Kidney epithelial cell (primary cell): ENCODE results near the gene DNAI2. TPM values are rescaled to one million over a fixed set of nuclear protein-coding genes. Genes with fewer than 3 reads are reported as not detected.

Source experiments
- DNase-seq: peaks from one replicate; pipeline ENCODE4 v3.0.0-alpha.2; 2010; ENCODE audit warnings: low read depth
- H3K27me3 ChIP-seq: 2 replicates; pipeline ENCODE4 v1.6.0; 2011; ENCODE audit warnings: low read length; ENCODE audit not compliant: control insufficient read depth, insufficient read depth
- H3K36me3 ChIP-seq: 2 replicates; pipeline ENCODE4 v1.5.1; 2011; ENCODE audit warnings: low read length; ENCODE audit not compliant: control insufficient read depth, insufficient read depth
- H3K4me3 ChIP-seq: 2 replicates; pipeline ENCODE4 v1.5.1; 2011; ENCODE audit warnings: low read depth, mild to moderate bottlenecking, control low read depth, low read length
- total RNA-seq: library from RNA; depleted of rRNA; stranded (reverse); fragments of >200 nt; gene quantifications from 2 replicates; pipeline ENCODE4 v1.2.3, GENCODE V29; 2015
- TF ChIP-seq, protein P1 (sequence below): IDR thresholded peaks from 2 replicates; pipeline ENCODE4 v1.5.1; 2011; ENCODE audit warnings: mild to moderate bottlenecking, moderate library complexity, low read length, control low read depth, inconsistent platforms; ENCODE audit not compliant: insufficient read depth, poor library complexity, severe bottlenecking

DNAI2 gene, protein sequence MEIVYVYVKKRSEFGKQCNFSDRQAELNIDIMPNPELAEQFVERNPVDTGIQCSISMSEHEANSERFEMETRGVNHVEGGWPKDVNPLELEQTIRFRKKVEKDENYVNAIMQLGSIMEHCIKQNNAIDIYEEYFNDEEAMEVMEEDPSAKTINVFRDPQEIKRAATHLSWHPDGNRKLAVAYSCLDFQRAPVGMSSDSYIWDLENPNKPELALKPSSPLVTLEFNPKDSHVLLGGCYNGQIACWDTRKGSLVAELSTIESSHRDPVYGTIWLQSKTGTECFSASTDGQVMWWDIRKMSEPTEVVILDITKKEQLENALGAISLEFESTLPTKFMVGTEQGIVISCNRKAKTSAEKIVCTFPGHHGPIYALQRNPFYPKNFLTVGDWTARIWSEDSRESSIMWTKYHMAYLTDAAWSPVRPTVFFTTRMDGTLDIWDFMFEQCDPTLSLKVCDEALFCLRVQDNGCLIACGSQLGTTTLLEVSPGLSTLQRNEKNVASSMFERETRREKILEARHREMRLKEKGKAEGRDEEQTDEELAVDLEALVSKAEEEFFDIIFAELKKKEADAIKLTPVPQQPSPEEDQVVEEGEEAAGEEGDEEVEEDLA
- total RNA-seq, result not detected in 2 replicates

- DNase-seq, result no peak
- no peaks in the 10 kb centered on the region for H3K36me3 ChIP-seq
Observed at GRCh38 chr17:74274060-74274708, at the start of gene DNAI2. Gene DNAI2, plus strand, starts transcription at chr17:74274234. Its CDS starts 7,584 bp downstream, at chr17:74281818.

DNA sequence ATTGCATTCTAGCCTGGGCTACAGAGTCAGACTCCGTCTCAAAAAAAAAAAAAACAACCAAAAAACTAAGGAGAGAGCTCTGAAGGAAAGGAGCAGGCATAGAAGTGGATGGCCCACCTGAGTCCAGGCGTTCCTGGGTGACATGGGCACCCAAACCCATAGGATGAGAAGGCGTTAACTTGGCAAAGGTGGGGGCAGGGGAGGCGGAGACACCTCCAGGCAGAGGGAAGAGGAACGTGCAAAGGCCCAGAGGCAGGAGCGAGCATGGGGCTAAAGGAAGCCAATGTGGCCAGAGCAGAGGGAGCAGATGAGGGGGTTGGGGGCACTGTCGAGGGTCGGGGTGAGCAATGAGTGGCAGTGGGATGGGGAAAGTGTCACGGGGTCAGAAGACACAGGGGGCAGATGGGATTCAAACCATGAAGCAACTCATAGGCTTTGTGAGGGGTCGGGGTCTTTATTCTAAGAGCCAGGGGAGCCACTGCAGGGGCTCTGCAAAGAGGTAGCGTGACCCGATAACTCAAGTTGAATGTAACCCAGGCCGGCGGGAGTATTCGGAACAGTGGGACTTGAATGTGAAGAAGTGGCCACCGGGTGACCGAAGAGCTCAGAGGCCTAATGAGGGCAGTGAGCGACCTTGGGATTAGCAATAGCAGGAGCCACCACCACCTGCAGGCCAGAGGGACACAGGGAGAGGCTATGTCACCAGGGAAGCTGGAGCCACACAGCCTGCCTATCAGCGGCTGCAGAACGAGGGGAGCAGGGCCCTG is 48.9 kb upstream of the DNAI2 start:
- Histone ChIP-seq H3K36me3 (no peaks in the 10 kb centered on the region), H3K4me3 (no peak overlapping the region), H3K27me3 (peaks cover 5% of the 10 kb centered on the region)
- DNase-seq, result no peak
- TF ChIP-seq, protein P1, sequence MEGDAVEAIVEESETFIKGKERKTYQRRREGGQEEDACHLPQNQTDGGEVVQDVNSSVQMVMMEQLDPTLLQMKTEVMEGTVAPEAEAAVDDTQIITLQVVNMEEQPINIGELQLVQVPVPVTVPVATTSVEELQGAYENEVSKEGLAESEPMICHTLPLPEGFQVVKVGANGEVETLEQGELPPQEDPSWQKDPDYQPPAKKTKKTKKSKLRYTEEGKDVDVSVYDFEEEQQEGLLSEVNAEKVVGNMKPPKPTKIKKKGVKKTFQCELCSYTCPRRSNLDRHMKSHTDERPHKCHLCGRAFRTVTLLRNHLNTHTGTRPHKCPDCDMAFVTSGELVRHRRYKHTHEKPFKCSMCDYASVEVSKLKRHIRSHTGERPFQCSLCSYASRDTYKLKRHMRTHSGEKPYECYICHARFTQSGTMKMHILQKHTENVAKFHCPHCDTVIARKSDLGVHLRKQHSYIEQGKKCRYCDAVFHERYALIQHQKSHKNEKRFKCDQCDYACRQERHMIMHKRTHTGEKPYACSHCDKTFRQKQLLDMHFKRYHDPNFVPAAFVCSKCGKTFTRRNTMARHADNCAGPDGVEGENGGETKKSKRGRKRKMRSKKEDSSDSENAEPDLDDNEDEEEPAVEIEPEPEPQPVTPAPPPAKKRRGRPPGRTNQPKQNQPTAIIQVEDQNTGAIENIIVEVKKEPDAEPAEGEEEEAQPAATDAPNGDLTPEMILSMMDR, result no peak

More at GRCh38 chr17:74274060-74274708, at the start of gene DNAI2:
- H3K27me3 ChIP-seq, result peaks cover 19% of the 10 kb centered on the region
- no peak within 1 kb of the TSS for H3K4me3 ChIP-seq
- TF ChIP-seq, protein P1, result no peak

- DNase-seq, result no peak
- H3K36me3 ChIP-seq, result no peaks in the 10 kb centered on the region
- no peak overlapping the region for H3K4me3 ChIP-seq
- H3K27me3 ChIP-seq, result peaks cover 5% of the 10 kb centered on the region
- TF ChIP-seq, protein P1, result no peak
Observed at GRCh38 chr17:74226252-74226651, 47.8 kb upstream of the DNAI2 start.

- no peak for DNase-seq
- no peak overlapping the region for H3K4me3 ChIP-seq
- H3K27me3 ChIP-seq, result peaks cover 7% of the 10 kb centered on the region
- no peaks in the 10 kb centered on the region for H3K36me3 ChIP-seq
- TF ChIP-seq, protein P1, result no peak
Observed at GRCh38 chr17:74227271-74228080, 46.6 kb upstream of the DNAI2 start.
